Esophagus (tissue), 2 donors: ENCODE results near the gene TBC1D8. TPM values are rescaled to one million over a fixed set of nuclear protein-coding genes. Genes with fewer than 3 reads are reported as not detected.

Experiments
- H3K27ac ChIP-seq, 2 donors: one replicate each; pipeline ENCODE4 v1.5.1; 2013; ENCODE audit warnings: low read depth in 2 of 2, mild to moderate bottlenecking in 2 of 2, inconsistent platforms in 1 of 2, low read length in 1 of 2, moderate library complexity in 1 of 2
- H3K27me3 ChIP-seq, 2 donors: one replicate each; pipeline ENCODE4 v1.6.1; 2013; ENCODE audit warnings: low read length in 2 of 2, control low read depth in 1 of 2, mild to moderate bottlenecking in 1 of 2; ENCODE audit not compliant: insufficient read depth in 2 of 2, control insufficient read depth in 1 of 2
- H3K36me3 ChIP-seq, 2 donors: one replicate each; pipeline ENCODE4 v1.6.1; 2013; ENCODE audit warnings: low read length in 1 of 2; ENCODE audit not compliant: control insufficient read depth in 2 of 2, insufficient read depth in 2 of 2
- H3K4me1 ChIP-seq, 2 donors: one replicate each; pipeline ENCODE4 v1.6.1; 2013; ENCODE audit warnings: low read length in 1 of 2; ENCODE audit not compliant: control insufficient read depth in 2 of 2, insufficient read depth in 2 of 2
- H3K4me3 ChIP-seq, 2 donors: one replicate each; pipeline ENCODE4 v1.5.1; 2013; ENCODE audit warnings: low read length in 2 of 2, mild to moderate bottlenecking in 2 of 2, low read depth in 1 of 2, moderate library complexity in 1 of 2
- H3K9me3 ChIP-seq, 2 donors: one replicate each; pipeline ENCODE4 v1.6.1; 2013; ENCODE audit warnings: mild to moderate bottlenecking in 2 of 2, low read depth in 1 of 2, low read length in 1 of 2, moderate library complexity in 1 of 2; ENCODE audit not compliant: control insufficient read depth in 2 of 2, insufficient read depth in 1 of 2
- WGBS, 2 donors: extraction: QIAGEN DNeasy Blood & Tissue Kit; methylation state at CpG; one replicate each; pipeline ENCODE4 v1.1.7; 2013; 5-methylcytosine and 5-hydroxymethylcytosine counted together
- polyA plus RNA-seq, 2 donors: library from polyadenylated mRNA; stranded (reverse); fragments of 200-250 nt; gene quantifications; one replicate each; pipeline ENCODE4 v1.2.3, GENCODE V29; 2013
- donor health status: healthy with polysubstance abuse.
- donor health status: Bipolar disorder and iron deficiency.

The TBC1D8 gene
- polyA plus RNA-seq, 2 donors, result 13.3 to 19.4 TPM

DNA sequence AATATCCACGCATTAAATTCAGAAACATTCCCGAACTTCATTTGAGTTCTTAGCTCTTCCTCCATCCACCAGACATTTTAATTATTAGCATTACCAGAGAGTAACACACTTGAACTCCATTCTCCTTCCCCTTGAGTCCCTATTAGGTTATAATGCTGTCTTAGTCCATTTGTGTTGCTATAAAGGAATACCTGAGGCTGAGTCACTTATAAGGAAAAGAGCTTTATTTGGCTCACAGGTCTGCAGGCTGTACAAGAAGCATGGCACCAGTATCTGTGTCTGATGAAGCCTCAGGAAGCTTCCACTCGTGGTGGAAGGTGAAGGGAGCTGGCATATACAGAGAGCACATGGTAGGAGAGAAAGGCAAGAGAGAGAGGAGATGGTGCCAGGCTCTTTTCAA, 25.4 kb downstream of the TBC1D8 start:
- no peak overlapping the region for H3K4me3 ChIP-seq
- 85 to 86% methylated on average over 3 of the region's 3 CpGs for WGBS, 2 donors
- peak overlapping the region; percentile 29 to 79 for H3K27ac ChIP-seq
- no peaks in the 10 kb centered on the region for H3K36me3 ChIP-seq
- peaks cover 7% of the 10 kb centered on the region in 2 donors for H3K4me1 ChIP-seq
- no peaks in the 10 kb centered on the region for H3K27me3 ChIP-seq
- no peaks in the 10 kb centered on the region for H3K9me3 ChIP-seq

DNA sequence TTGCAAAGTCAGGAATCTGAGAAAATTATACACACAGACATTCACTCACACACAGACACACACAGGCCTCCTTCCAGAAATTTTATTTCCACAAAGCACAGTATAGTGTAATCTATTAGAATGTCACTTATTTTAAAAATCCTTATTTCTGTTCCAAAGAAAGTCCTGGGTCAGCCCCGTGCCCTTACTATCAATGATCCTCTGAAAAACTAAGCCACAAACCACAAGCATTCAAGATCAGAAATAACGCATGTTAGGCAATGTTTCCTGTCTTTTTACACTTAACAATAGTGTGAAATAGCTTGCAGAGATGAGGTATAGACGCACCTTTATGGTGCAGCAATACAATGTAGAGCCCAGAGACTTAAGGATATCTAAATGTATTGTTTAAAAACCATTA, 25.8 kb downstream of the TBC1D8 start:
- Histone ChIP-seq H3K27me3 (no peaks in the 10 kb centered on the region), H3K27ac (peak overlapping the region in 1 of 2 donors; percentile 79), H3K4me3 (no peak overlapping the region), H3K4me1 (peaks cover 7% of the 10 kb centered on the region in 2 donors), H3K36me3 (no peaks in the 10 kb centered on the region), H3K9me3 (no peaks in the 10 kb centered on the region)
- 21 to 33% methylated on average over 3 of the region's 3 CpGs for WGBS, 2 donors

DNA sequence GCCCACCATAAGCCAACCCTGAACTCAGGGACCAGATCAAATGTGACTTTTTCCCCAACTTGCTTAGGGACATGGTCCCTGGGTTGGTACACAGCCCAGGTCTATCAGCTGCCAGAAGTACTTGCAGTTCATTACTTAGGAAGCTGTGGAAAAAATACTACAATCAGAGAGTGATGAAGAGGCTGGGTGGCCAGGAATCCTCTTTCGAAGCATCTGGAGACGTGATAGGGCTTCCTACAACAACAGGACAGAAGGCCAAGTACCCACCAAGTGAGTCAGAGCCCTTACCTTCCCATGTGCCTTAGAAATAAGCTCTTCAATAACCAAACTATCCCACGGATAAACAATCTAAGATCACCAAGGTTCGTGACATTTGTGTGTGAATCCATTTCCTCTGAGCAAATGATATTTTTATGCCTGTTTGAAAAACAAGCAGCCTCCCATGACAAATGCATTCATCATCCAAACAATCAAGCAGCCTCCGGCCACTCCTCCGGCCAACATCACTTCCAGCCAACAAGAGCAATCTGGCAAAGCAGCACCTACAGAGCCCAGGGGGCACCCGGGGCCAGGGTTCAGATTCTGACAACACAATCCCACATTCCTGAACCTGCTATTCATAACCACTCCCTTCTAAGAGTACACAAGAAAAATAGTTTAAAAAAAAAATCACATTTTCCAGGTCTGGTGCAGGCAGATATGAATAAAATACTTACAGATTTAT, 26.4 kb downstream of the TBC1D8 start:
- 13 to 19% methylated on average over 7 of the region's 7 CpGs for WGBS, 2 donors
- H3K36me3 ChIP-seq, result no peaks in the 10 kb centered on the region
- peak overlapping the region; percentile 76 to 79 for H3K27ac ChIP-seq
- H3K27me3 ChIP-seq, result no peaks in the 10 kb centered on the region
- no peaks in the 10 kb centered on the region for H3K9me3 ChIP-seq
- H3K4me1 ChIP-seq, result peaks cover 11 to 13% of the 10 kb centered on the region in 2 donors
- no peak overlapping the region for H3K4me3 ChIP-seq

DNA sequence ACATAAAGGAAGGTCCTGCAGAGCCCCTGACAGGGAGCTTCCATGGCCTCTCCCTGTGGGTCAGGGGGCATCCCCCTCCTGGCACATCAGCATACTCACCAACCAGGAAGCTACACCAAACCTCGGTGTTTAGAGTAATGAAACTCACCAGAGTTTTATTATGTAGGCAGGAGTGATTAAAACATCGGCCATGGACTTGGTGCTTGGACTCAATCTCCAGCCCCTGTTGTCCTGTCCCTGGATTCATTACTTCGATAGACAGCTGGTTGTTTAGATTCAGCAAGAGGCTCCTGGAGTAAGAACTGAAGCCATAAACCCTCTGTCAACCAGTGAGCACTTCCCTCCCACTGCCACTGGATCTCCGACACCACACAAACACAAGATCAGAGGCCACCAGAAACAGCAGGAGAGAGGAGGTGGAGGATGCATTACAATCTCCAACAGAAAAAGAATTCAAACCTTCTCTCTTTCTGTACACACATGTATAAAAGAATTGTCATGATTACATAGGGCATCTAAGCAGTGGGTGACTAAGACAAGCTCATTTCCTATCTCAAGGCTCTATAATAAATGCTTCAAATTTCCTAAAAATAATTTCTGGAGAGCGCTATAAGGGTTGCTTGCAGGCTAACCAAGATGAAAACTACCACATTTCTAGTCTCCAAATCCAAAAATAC, 27.2 kb downstream of the TBC1D8 start:
- Histone ChIP-seq H3K27me3 (no peaks in the 10 kb centered on the region), H3K27ac (peak overlapping the region; percentile 47 to 79), H3K4me3 (no peak overlapping the region), H3K9me3 (no peaks in the 10 kb centered on the region), H3K36me3 (no peaks in the 10 kb centered on the region), H3K4me1 (peaks cover 15 to 19% of the 10 kb centered on the region in 2 donors)
- WGBS, 2 donors, result 72 to 76% methylated on average over 5 of the region's 5 CpGs

DNA sequence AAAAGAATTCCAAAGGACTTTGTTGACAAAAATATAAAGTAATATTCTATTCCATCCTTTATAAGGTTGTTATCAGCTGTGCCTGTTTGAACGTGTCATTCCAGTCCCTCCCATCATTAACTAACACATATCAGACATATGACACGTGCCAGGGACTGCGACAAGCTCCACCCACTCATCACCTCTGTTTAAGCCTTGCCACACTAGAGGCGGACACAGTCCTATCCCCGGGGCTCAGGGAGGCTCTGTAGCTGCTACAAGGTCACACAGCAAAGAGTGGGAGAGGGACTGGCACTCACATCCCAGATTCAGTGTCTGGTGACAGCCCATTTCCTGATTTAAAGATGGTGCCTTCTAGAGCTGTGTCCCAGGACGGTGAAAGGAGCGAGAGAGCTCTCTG, 30.0 kb downstream of the TBC1D8 start:
- Histone ChIP-seq H3K9me3 (no peaks in the 10 kb centered on the region), H3K27me3 (no peaks in the 10 kb centered on the region), H3K36me3 (no peaks in the 10 kb centered on the region), H3K27ac (peak overlapping the region; percentile 18 to 77), H3K4me1 (peaks cover 13 to 19% of the 10 kb centered on the region in 2 donors), H3K4me3 (no peak overlapping the region)
- WGBS, 2 donors, result 63 to 66% methylated on average over 7 of the region's 7 CpGs

DNA sequence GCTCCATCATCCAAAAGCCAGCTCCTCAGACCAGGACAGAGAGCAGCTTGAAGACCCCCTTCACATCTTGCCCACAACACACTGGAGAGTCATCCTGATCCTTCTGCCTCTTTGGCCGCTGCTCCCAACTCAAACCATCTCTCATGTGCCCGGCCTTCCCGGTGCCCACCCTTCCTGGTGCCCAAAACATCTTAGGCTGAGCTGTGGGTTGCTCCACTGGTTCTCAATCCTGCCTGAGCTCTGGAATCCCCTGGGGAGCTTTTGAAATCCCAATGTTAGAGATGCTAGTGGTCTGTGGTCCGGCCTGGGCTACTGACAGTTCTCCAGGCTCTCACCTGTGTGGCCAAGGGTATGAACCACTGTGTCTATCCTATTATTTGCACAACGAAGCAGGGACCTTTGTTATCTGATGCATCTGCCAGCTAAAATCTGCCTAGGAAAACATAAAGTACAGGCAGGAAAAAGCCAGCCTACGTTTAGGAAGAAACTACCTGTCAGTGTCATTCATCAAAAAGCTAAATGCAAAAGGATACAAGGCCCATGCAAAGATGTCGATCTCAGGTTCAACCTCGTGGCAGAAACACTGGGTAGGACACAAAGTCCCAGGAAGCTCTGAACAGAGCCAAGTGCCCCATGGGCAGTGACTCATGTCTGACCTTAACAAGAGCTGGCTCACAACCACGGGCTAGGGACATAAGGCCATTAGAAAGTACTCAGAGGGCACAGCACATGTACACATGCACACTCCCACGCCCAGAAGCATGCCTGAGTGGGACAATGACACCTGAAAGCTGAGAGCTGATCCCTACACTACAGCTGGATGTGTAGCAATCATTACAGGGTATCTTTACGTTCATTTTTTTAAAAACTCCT, 30.8 kb downstream of the TBC1D8 start:
- H3K9me3 ChIP-seq, result no peaks in the 10 kb centered on the region
- 53 to 54% methylated on average over 11 of the region's 11 CpGs for WGBS, 2 donors
- no peaks in the 10 kb centered on the region for H3K36me3 ChIP-seq
- H3K4me3 ChIP-seq, result no peak overlapping the region
- H3K27ac ChIP-seq, result peak overlapping the region; percentile 78 to 85
- no peaks in the 10 kb centered on the region for H3K27me3 ChIP-seq
- peaks cover 13 to 19% of the 10 kb centered on the region in 2 donors for H3K4me1 ChIP-seq

DNA sequence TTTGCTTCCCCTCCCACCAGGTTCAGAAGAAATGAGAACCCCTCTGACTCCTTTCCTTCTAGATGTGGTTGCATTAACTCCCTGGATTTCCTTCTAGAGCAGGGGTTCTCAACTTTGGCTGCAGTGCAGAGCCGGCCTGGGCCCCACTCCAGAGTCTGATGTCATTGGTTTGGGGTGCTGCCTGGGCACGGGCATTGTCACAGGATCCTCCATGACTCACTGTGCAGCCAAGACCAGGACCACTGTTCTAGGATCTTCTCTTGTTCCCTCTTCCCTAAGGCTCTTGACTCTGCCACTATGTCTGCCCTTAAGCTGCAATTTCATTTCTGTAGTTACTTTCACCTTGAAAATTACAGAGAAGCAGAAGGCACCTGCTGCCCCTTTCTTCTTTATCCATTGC, 31.8 kb downstream of the TBC1D8 start:
- Histone ChIP-seq H3K4me1 (peaks cover 11 to 20% of the 10 kb centered on the region in 2 donors), H3K27me3 (no peaks in the 10 kb centered on the region)
- WGBS, 2 donors, result 24 to 27% methylated on average over 2 of the region's 2 CpGs

DNA sequence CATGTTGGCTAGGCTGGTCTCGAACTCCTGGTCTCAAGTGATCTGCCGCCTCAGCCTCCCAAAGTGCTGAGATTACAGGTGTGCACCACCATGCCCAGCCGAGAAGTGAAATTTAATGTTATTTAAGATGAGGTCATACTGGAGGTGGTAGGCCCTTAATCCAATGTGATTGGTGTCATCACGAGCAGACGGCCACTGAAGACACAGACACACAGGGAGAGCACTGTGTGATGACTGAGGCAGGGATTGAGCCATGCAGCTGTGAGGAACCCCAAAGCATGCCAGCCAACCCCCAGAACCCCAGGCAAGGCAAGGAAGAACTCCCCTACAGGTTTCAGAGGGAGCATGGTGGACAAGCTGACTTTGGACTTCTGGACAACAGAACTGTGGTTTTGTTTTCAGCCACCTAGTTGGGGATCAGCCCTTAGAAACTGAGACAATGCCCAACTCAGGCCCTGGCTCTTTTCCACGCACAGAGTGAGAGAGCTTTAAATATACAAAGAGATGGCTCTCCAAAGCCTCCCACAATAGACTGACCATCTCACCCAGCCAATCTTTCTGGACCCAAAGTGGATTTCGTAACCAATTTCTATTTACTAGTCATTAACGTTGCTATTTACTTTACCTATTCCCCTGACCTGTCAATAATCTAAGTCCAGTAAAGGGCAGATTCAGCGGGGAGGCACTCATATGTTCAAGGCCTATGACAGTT, 34.2 kb downstream of the TBC1D8 start:
- no peaks in the 10 kb centered on the region for H3K36me3 ChIP-seq
- no peak overlapping the region for H3K4me3 ChIP-seq
- peaks cover 14 to 26% of the 10 kb centered on the region in 2 donors for H3K4me1 ChIP-seq
- WGBS, 2 donors, result 89 to 92% methylated on average over 9 of the region's 9 CpGs
- no peak overlapping the region for H3K27ac ChIP-seq
- H3K9me3 ChIP-seq, result no peaks in the 10 kb centered on the region
- no peaks in the 10 kb centered on the region for H3K27me3 ChIP-seq

More for the DNA sequence above, 31.8 kb downstream of the TBC1D8 start:
- H3K9me3 ChIP-seq, result no peaks in the 10 kb centered on the region
- no peaks in the 10 kb centered on the region for H3K36me3 ChIP-seq
- peak overlapping the region; percentile 51 to 78 for H3K27ac ChIP-seq
- H3K4me3 ChIP-seq, result no peak overlapping the region

DNA sequence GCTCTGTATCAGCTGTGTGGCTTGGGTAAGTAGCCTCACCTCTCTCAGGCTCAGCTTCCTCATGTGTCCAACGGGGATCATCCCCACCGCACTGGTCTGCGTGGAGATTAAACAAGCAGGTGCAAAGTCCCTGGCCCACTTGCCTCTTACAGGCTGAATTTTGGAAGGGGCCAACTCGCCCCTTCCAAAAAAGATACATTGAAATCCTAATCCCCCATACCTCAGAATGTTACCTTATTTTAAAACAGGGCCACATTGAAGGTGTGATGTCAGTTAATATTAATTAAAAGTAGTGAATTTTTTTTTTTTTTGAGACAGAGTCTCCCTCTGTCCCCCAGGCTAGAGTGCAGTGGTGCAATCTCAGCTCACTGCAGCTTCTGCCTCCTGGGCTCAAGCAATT, 34.8 kb downstream of the TBC1D8 start:
- Histone ChIP-seq H3K36me3 (no peaks in the 10 kb centered on the region), H3K4me3 (no peak overlapping the region), H3K27me3 (no peaks in the 10 kb centered on the region), H3K9me3 (no peaks in the 10 kb centered on the region), H3K4me1 (peaks cover 14 to 29% of the 10 kb centered on the region in 2 donors), H3K27ac (no peak overlapping the region)
- 69 to 72% methylated on average over 4 of the region's 4 CpGs for whole genome bisulfite sequencing, 2 donors
